A549 (cell line): Measurements from ENCODE around the gene SGCE.

ENCODE experiments used
- CBX2 ChIP-seq: fragments of 200-600 bp; sonication (generic); IDR thresholded peaks from 2 replicates; pipeline ENCODE4 v1.6.1; 2016; ENCODE audit warnings: low read depth, mild to moderate bottlenecking, borderline replicate concordance
- CHD2 ChIP-seq: fragments of 150-350 bp; IDR thresholded peaks from 2 replicates; pipeline ENCODE4 v1.6.1; 2014; ENCODE audit warnings: low read length; ENCODE audit not compliant: partially characterized antibody
- JUN ChIP-seq, 2 experiments: fragments of >200 bp; sonication (Bioruptor Twin); formaldehyde crosslinking; IDR thresholded peaks; 2 replicates in 1 of 2; 3 replicates in 1 of 2; pipeline ENCODE4 v1.6.1; 2016 to 2017
- JUNB ChIP-seq: fragments of >200 bp; sonication (Bioruptor Twin); formaldehyde crosslinking; IDR thresholded peaks from 2 replicates; pipeline ENCODE4 v1.6.1; 2016
- PHF8 ChIP-seq: fragments of 200-600 bp; sonication (generic); IDR thresholded peaks from 2 replicates; pipeline ENCODE4 v1.6.1; 2016; ENCODE audit warnings: low read depth, mild to moderate bottlenecking, antibody characterized with exemption, moderate library complexity, borderline replicate concordance
- TF ChIP-seq, protein P1 (sequence below): fragments of >200 bp; sonication (Bioruptor Twin); formaldehyde crosslinking; IDR thresholded peaks from 3 replicates; pipeline ENCODE4 v1.5.1; 2016
- TF ChIP-seq, protein P2 (sequence below): fragments of 450-650 bp; IDR thresholded peaks from 2 replicates; pipeline ENCODE4 v1.6.1; 2014; ENCODE audit warnings: antibody characterized with exemption
- TF ChIP-seq, protein P3 (sequence below): IDR thresholded peaks from 2 replicates; pipeline ENCODE4 v1.6.1; 2012

- no peak for TF ChIP-seq JUNB
- TF ChIP-seq, protein P1, sequence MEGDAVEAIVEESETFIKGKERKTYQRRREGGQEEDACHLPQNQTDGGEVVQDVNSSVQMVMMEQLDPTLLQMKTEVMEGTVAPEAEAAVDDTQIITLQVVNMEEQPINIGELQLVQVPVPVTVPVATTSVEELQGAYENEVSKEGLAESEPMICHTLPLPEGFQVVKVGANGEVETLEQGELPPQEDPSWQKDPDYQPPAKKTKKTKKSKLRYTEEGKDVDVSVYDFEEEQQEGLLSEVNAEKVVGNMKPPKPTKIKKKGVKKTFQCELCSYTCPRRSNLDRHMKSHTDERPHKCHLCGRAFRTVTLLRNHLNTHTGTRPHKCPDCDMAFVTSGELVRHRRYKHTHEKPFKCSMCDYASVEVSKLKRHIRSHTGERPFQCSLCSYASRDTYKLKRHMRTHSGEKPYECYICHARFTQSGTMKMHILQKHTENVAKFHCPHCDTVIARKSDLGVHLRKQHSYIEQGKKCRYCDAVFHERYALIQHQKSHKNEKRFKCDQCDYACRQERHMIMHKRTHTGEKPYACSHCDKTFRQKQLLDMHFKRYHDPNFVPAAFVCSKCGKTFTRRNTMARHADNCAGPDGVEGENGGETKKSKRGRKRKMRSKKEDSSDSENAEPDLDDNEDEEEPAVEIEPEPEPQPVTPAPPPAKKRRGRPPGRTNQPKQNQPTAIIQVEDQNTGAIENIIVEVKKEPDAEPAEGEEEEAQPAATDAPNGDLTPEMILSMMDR, result no peak
- no peak for TF ChIP-seq PHF8
- TF ChIP-seq, protein P2, sequence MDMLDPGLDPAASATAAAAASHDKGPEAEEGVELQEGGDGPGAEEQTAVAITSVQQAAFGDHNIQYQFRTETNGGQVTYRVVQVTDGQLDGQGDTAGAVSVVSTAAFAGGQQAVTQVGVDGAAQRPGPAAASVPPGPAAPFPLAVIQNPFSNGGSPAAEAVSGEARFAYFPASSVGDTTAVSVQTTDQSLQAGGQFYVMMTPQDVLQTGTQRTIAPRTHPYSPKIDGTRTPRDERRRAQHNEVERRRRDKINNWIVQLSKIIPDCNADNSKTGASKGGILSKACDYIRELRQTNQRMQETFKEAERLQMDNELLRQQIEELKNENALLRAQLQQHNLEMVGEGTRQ, result no peak
- no peak for TF ChIP-seq JUN (IDR thresholded peaks at IDR 0.05)
- TF ChIP-seq CHD2, result no peak
- TF ChIP-seq CBX2, result no peak
- TF ChIP-seq, protein P3, sequence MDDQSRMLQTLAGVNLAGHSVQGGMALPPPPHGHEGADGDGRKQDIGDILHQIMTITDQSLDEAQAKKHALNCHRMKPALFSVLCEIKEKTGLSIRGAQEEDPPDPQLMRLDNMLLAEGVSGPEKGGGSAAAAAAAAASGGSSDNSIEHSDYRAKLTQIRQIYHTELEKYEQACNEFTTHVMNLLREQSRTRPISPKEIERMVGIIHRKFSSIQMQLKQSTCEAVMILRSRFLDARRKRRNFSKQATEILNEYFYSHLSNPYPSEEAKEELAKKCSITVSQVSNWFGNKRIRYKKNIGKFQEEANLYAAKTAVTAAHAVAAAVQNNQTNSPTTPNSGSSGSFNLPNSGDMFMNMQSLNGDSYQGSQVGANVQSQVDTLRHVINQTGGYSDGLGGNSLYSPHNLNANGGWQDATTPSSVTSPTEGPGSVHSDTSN, result no peak
Measured at GRCh38 chr7:94559972-94560371, 96.0 kb downstream of the SGCE start.
